Left forelimb (tissue), 1 donor: Measurements from ENCODE around the gene AFM.
"Not testable (repeated sequence)": the region's sequence is repeated elsewhere in the genome, so short reads cannot be mapped to it uniquely, and the experiment has no call there.

Experiments
- DNase-seq: peaks from one replicate; pipeline ENCODE4 v3.0.0-alpha.2; 2018; ENCODE audit warnings: low spot score

AFM gene

GRCh38 chr4:73505567-73505966 lies 24.0 kb downstream of the AFM start:
- no peak for DNase-seq

DNA sequence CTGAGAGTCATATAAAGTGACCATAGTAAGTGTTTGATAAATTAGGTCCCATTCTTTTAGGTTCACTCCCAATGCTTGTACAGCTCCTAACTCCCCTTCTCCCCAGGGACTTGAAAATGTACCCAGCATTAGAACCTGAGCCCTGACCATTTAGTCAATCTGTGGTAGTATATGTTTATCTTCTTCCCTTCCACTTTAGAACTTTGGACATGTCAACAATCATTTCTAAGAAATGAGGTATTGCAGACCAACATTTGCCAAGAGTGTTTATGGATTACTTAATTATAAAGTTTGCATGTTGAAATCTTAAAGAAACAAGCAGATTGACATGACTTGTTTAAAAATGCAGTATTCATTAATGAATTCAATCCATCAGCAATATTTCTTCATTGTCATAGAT lies 26.0 kb downstream of the AFM start:
- DNase-seq = no peak

- DNase-seq = no peak
Observed at GRCh38 chr4:73508651-73509050, 27.1 kb downstream of the AFM start.

DNA sequence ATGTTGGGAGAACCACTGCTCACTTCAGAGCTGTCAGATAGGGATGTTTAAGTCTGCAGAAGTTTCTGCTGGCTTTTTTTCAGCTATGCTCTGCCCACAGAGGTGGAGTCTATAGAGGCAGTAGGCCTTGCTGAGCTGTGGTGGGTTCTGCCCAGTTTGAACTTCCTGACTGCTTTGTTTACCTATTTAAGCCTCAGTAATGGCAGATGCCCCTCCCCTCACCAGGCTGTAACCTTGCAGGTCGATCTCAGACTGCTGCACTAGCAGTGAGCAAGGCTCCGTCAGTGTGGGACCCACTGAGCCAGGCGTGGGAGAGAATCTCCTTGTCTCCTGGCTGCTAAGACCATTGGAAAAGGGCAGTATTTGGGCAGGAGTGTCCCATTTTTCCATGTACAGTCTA lies 36.8 kb downstream of the AFM start:
- no peak for DNase-seq

DNA sequence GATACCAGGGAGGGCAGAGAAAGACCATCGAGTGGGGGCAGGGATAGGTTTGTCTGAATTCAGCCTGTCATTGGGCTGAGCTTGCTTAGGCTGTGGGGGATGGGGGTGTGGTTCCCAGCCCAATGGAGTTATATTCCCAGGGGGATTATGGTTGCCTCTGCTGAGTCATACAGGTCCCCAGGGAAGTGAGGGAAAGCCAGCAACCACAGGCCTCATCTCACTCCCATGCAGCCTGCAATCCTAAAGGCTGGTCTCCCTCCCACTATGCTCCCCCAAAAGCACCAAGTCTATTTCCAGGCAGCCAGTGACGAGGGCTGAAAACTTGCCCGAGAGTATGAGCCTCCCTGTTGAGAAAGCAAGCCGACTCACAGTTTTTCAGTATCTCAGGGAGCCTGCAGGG lies 39.3 kb downstream of the AFM start:
- no peak for DNase-seq

DNA sequence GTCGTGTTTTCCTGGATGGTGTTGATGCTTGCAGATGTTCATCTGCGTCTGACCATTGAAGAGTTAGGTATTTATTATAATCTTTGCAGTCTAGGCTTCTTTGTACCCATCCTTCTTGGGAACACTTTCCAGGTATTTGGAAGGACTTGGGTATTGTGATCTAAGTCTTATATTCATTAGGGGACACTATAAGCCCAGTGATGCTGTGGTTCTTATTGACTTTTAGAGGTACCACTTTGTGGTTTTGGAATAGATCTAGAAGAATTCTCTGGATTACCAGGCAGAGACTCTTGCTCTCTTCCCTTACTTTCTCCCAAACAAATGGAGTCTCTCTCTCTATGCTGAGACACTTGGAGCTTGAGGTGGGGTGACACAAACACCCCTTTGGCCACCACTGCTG lies 41.6 kb downstream of the AFM start:
- DNase-seq = no peak

DNA sequence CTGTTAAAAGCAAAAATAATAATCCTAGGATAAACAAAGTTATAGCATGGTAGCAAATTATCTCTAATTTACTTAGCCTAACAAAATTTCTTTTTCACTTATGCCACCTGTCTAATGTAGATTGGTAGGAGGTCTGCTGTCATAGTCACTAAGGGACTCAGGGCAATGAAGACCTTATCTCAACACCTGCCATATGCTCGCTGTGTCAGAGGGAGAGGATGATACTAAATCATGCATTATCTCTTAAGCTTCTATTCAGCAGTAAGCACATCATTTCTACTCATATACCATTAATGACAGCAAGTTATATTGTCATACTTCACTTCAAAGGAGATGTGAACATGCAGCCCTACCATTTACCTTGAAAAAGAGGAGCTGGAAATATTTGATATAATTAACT lies 44.1 kb downstream of the AFM start:
- no peak for DNase-seq

DNA sequence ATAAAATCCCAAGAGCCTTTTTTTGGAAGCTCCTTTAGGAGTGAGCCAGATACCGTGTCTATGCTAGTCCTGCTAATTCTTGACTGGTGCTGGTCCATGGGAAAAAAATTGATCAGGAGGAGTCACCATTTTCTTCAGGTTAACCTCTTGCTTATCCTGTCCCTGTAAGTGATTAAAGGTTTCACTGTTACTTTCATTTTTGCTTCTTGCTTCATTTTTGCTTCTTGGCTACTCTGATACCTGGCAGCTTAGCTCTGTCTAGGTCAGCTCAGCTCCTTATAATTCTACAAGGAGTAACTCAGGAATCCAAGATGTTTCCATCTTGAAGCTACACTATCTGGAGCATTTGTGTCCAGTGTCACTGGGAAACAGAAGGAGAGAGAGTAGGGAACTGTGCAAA lies 45.7 kb downstream of the AFM start:
- no peak for DNase-seq

DNA sequence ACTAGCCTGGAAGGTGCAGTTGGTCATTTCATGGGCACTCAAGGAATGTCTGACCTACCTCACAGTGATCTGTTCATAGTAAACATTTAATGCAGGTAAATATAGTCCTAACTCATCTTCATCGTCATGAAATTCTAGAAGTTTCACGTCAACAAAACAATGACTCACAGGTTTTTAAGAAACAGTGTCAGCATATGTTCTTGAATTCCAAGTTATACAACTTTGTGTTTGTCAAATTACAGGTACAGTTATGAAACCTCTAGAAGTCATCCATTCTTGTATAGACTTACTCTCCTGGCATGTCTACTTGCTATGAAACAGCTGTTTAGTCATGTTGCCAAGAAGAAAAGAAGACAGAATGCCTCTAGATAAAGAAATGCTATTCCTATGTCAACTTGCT lies 46.6 kb downstream of the AFM start:
- no peak for DNase-seq

DNA sequence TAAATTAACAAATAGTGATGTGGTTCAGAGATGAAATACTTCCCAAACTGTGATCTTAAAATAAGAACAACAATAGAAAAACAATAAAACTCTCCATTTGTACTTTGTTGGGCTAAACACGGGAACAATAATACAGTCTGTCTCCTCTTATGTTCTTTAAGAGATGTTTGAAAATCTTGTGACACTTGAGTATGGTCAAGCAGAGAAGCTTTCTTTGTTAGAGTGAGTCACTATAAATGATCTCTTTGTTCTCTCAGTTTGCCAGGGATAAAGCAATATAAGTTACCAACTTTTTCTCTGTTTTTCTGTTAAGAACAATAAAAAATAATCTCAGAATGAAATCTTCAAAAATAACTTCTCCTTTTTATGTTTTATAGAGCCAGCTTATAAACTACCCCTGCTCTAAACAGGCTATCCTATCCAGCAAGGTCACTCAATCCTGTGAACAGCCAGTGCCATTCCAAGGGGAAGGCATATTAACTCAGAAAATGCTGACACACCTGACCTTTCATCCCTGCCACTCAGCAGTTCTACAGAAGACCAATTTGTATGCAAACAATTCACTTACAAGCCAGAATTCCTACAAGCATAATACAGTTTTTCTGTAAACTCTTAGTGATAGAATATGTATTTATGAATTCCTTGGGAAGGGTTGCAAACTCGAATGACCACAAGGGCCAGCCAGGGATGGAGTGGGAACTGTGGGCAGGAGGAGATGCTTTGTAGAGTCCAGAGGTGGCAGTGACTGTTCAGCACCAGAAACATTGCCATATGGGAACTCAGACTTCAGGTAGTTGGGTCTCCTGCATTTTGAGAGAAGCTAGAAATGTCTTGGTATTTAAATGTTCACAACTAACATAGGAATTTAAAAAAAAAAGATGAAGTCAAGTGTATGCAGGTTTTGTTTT lies 52.2 kb downstream of the AFM start:
- DNase-seq = no peak

- DNase-seq = no peak
Observed at GRCh38 chr4:73538162-73538561, 56.6 kb downstream of the AFM start.

- DNase-seq = no peak
Observed at GRCh38 chr4:73539386-73539785, 57.8 kb downstream of the AFM start.

- DNase-seq = no peak
Observed at GRCh38 chr4:73540826-73541225, 59.3 kb downstream of the AFM start.

DNA sequence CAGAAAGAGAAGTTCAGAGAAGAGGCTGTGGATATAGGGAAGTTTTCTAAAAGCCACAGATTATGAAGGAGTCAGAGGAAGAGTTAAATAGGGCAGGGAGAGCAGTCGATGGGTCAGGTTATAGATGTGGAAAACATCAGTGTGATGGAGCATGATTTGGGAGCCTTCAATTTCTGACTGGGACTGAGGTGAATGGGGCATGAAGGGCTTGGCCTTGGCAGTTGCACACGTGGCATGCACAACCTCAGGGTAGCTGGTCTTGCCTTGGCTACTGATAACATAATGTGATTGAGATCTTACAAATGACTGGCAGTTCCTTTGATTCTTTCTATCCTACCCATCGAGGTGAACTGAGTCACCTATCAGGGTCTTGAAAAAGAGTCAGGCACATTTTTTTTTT lies 59.7 kb downstream of the AFM start:
- no peak for DNase-seq

DNA sequence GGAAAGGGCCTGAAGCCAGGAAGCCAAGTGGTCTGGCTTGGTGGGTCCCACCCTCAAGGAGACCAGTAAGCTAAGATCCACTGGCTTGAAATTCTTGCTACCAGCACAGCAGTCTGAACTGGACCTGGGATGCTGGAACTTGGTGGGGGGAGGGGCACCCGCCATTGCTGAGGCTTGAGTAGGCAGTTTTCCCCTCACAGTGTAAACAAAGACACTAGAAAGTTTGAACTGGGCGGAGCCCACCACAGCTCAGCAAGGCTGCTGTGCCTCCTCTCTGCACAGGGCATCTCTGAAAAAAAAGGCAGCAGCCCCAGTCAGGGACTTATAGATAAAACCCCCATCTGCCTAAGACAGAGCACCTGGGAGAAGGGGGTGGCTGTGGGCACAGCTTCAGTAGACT lies 63.1 kb downstream of the AFM start:
- DNase-seq = no peak

DNA sequence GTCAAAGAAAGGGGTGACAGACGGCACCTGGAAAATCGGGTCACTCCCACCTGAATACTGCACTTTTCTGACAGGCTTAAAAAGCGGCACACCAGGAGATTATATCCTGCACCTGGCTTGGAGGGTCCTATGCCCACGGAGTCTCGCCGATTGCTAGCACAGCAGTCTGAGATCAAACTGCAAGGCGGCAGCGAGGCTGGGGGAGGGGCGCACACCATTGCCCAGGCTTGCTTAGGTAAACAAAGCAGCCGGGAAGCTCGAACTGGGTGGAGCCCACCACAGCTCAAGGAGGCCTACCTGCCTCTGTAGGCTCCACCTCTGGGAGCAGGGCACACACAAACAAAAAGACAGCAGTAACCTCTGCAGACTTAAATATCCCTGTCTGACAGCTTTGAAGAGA lies 69.3 kb downstream of the AFM start:
- DNase-seq = not testable (repeated sequence)
